ENCODE data around the gene GPR61. TPM values are rescaled to one million over a fixed set of nuclear protein-coding genes. Genes with fewer than 3 reads are reported as not detected.
A peak's percentile ranks its signal among the peaks of the same experiment; 100 is the strongest.

GPR61 gene
- total RNA-seq, 1 donor from 2014 or later = 0.08 TPM

DNA sequence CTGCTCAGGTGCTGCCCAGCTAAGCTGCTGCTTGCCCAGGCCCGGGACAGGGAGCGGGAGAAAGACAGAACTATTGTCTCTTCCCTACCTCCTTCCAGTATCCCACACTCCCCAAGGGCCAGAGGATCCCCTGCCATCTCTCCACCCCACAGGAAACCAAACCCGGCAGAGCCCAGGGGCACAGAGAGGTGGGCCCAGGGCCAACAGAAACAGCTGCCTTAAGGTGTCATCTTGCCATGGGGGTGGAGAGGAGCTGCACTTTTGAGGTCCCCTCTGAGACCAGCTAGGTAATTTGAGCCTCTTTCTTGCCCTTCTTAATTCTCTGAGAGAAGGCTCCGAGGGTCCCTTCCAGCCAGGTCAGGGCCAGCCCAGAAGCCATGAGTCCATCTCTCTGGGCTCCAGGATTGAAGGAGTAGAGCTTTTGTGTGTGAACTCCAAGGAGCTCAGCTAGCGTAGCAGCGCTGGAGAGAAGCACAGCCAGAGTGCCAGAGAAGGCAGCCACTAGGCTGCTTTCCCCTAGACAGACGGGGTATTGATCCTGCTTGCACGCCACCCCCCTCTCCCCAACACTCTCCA is 9.7 kb upstream of the GPR61 start:
- DNase-seq = no peak
- Histone ChIP-seq H3K27me3 (ENCODE audit: low read depth) (no peaks in the 10 kb centered on the region), H3K4me1 (peaks cover 37% of the 10 kb centered on the region), H3K36me3 (no peaks in the 10 kb centered on the region), H3K27ac (replicated peaks) (peak overlapping the region; percentile 0), H3K9me3 (replicated peaks) (no peaks in the 10 kb centered on the region), H3K4me3 (no peak overlapping the region)
- intact Hi-C loops (cut with micrococcal nuclease) = no loop called here
- TF ChIP-seq, protein P1, sequence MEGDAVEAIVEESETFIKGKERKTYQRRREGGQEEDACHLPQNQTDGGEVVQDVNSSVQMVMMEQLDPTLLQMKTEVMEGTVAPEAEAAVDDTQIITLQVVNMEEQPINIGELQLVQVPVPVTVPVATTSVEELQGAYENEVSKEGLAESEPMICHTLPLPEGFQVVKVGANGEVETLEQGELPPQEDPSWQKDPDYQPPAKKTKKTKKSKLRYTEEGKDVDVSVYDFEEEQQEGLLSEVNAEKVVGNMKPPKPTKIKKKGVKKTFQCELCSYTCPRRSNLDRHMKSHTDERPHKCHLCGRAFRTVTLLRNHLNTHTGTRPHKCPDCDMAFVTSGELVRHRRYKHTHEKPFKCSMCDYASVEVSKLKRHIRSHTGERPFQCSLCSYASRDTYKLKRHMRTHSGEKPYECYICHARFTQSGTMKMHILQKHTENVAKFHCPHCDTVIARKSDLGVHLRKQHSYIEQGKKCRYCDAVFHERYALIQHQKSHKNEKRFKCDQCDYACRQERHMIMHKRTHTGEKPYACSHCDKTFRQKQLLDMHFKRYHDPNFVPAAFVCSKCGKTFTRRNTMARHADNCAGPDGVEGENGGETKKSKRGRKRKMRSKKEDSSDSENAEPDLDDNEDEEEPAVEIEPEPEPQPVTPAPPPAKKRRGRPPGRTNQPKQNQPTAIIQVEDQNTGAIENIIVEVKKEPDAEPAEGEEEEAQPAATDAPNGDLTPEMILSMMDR (IDR thresholded peaks at IDR 0.05; ENCODE audit: borderline replicate concordance) = no peak

DNA sequence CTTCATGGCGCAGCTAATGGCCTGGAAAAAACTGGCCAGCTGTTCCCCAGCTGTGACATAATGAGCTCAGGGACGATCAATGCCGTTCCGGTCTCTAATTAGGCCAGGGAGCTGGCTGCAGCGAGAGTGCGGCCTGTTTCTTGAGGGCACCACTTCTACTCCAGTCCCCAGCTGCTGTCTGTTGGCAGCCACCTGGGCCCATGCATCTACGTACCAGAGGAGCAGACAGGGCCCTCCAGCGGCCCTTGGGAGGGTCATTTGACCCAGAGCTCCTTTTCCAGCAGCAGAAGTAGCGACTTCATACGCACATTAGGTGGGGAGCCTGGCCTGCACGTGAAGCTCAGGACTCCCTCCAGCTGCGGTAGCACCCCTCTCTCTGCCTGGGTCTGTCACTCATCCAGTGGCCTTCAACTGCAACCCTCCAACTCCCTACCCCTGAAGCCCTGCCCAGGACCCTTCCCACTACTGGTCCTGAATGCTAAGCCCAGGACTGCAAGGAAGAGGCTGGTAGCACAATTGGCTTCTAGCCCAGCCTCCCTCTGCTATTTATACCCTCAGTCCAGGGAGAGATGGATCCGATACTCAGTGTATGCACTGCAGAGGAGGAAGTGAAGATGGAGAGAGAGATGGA is 9.1 kb upstream of the GPR61 start:
- no peak for DNase-seq
- no peaks in the 10 kb centered on the region for H3K9me3 ChIP-seq (replicated peaks)
- peak overlapping the region; percentile 0 for H3K27ac ChIP-seq (replicated peaks)
- intact Hi-C loops (cut with micrococcal nuclease) = no loop called here
- H3K36me3 ChIP-seq = no peaks in the 10 kb centered on the region
- peaks cover 43% of the 10 kb centered on the region for H3K4me1 ChIP-seq
- no peaks in the 10 kb centered on the region for H3K27me3 ChIP-seq (ENCODE audit: low read depth)
- TF ChIP-seq, protein P1 (IDR thresholded peaks at IDR 0.05; ENCODE audit: borderline replicate concordance) = no peak
- H3K4me3 ChIP-seq = no peak overlapping the region

DNA sequence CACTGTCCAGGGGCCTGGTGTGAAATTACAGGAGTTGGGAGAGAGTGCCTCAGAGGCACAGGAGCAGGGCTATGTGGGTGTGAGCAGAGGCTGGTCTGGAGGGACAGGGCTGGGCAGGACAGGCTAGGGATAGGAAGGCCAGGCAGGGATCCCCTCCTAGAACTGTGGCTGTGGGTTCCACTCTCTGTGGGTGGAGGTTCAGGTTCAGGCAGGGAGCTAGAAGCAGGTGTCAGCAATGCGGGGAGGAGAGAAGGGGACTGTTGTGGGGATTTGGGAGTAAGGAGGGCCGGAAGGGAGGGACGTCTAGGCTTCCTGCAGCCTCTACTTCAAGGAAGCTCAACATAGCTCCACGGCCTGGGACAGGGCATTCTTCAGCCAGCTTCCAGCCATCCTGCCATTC is 8.3 kb upstream of the GPR61 start:
- no peaks in the 10 kb centered on the region for H3K36me3 ChIP-seq
- no peak overlapping the region for H3K4me3 ChIP-seq
- no peaks in the 10 kb centered on the region for H3K27me3 ChIP-seq (ENCODE audit: low read depth)
- peak overlapping the region; percentile 80 for H3K27ac ChIP-seq (replicated peaks)
- intact Hi-C loops (cut with micrococcal nuclease) = no loop called here
- TF ChIP-seq, protein P1 (IDR thresholded peaks at IDR 0.05; ENCODE audit: borderline replicate concordance) = no peak
- peaks cover 48% of the 10 kb centered on the region for H3K4me1 ChIP-seq
- no peak for DNase-seq
- H3K9me3 ChIP-seq (replicated peaks) = no peaks in the 10 kb centered on the region

DNA sequence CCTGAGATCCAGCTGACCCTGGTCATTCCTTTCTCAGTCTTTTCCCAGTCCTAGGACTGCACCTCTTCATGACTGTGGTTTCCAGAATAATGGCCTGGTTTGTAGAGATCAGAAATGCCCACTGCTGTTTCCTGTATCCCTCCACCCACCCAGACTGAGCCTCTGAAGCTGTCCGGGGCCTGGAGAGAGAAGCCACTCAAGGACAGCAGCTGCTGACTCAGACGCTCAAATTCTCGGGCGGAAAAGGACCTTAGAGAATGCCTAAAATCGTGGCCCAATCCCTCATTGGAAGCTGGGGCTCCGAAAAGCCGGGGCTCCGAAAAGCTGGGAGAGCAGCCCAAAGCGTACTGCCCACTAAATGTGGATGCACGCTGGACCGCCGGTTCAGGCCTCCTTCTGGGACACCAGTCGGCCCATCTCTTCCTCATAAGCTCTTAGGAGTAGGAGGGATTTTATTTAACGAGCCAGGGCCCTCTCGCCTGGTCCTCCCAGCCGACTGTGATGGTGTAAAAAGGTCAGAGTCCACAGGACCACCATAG is 7.8 kb upstream of the GPR61 start:
- TF ChIP-seq, protein P1 (IDR thresholded peaks at IDR 0.05; ENCODE audit: borderline replicate concordance) = no peak
- Histone ChIP-seq H3K36me3 (no peaks in the 10 kb centered on the region), H3K27me3 (ENCODE audit: low read depth) (no peaks in the 10 kb centered on the region), H3K4me1 (peaks cover 53% of the 10 kb centered on the region), H3K27ac (replicated peaks) (peak overlapping the region; percentile 80), H3K9me3 (replicated peaks) (no peaks in the 10 kb centered on the region), H3K4me3 (peak overlapping the region; percentile 46)
- no peak for DNase-seq
- intact Hi-C loops (cut with micrococcal nuclease) = no loop called here

DNA sequence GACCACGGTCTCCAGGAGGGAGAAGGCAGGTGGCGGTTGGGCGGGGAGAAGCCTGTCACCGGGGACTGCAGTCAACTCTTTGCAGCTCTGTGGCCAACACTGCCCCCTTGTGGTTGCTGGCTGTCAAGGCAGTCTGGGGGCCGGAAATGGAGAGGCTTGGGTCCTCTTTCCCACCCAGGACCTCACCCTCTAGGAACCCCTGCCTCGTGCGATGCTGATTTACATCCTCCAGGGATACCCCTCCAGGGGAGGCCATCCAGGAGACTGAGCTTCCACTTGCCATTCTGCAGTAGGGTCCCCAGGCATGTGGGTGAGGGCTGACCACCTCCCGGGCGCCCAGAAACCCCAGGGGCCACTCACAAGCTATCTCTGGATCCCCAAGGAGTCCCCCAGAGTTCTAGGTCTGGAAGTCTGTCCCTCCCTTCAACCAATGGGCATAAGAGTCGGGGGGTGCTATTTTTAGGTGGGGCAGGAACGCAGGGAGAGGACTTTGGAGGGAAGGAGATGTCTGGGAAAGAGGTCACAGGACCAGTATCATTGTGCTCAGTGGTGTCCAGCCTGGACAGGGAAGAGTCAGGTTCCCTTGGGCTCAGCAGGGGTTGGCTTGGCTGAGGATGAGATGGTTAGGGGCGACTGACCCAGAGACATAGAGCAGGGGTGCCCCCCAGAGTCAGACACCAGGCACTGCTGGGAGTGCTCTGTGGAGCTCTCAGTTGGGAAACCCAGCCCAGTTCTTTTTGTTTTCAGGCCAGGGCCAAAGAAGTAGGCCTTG is 7.1 kb upstream of the GPR61 start:
- intact Hi-C loops (cut with micrococcal nuclease) = no loop called here
- Histone ChIP-seq H3K27me3 (ENCODE audit: low read depth) (no peaks in the 10 kb centered on the region), H3K9me3 (replicated peaks) (no peaks in the 10 kb centered on the region), H3K4me3 (peak overlapping the region; percentile 46), H3K36me3 (no peaks in the 10 kb centered on the region), H3K27ac (replicated peaks) (peak overlapping the region; percentile 80), H3K4me1 (peaks cover 59% of the 10 kb centered on the region)
- peak; percentile 83 for DNase-seq
- TF ChIP-seq, protein P1 (IDR thresholded peaks at IDR 0.05; ENCODE audit: borderline replicate concordance) = peak; percentile 95
